Panc1 (cell line): Measurements from ENCODE around the gene TNNI3K. TPM values are rescaled to one million over a fixed set of nuclear protein-coding genes. Genes with fewer than 3 reads are reported as not detected.

ENCODE experiments used
- ATAC-seq: fragments of 200-7000 bp; cut with Tn5 transposase; 2 replicates; pipeline ENCODE4 v1.9.1; 2020; ENCODE audit warnings: mild to moderate bottlenecking, moderate library complexity
- BruUV-seq: library from RNA; stranded (reverse); fragments of 400-500 nt; replicated peaks from 2 replicates; lab custom pipeline; 2021; lab: Mats Ljungman, UMichigan
- CTCF ChIA-PET: fragments of 300-600 bp; sonication (Branson Sonifier 250); formaldehyde crosslinking; loops from one replicate; lab custom pipeline; 2022; ENCODE audit warnings: antibody characterized with exemption; lab: Charles Lee
- POLR2A ChIA-PET: fragments of 300-600 bp; sonication (Branson Sonifier 250); formaldehyde crosslinking; loops from one replicate; lab custom pipeline; 2022; ENCODE audit warnings: antibody characterized with exemption; lab: Charles Lee
- DNase-seq: peaks from one replicate; pipeline ENCODE4 v3.0.0-alpha.2; 2010; ENCODE audit warnings: low read depth, low spot score
- H3K27ac ChIP-seq: 2 replicates; pipeline ENCODE4 v1.5.1; 2011; ENCODE audit warnings: mild to moderate bottlenecking, low read length, inconsistent platforms
- H3K27me3 ChIP-seq: fragments of 200-500 bp; sonication (Bioruptor generic); 2 replicates; pipeline ENCODE4 v1.6.0; 2014; ENCODE audit warnings: low read length, inconsistent platforms; ENCODE audit not compliant: control insufficient read depth, insufficient read depth
- H3K36me3 ChIP-seq: fragments of 200-500 bp; sonication (Bioruptor generic); 2 replicates; pipeline ENCODE4 v1.5.1; 2014; ENCODE audit warnings: inconsistent platforms, mild to moderate bottlenecking, low read length, moderate library complexity; ENCODE audit not compliant: control insufficient read depth, insufficient read depth
- H3K4me1 ChIP-seq: 2 replicates; pipeline ENCODE4 v1.5.1; 2011; ENCODE audit warnings: inconsistent platforms, mild to moderate bottlenecking, low read length, moderate library complexity; ENCODE audit not compliant: control insufficient read depth, insufficient read depth
- H3K4me3 ChIP-seq, 2 experiments: 2 replicates each; pipeline ENCODE4 v1.5.1; 2011 to 2012; ENCODE audit warnings: low read depth in 2 of 2, low read length in 2 of 2, mild to moderate bottlenecking in 2 of 2, inconsistent platforms in 1 of 2, moderate library complexity in 1 of 2
- H3K9me3 ChIP-seq: fragments of 200-500 bp; sonication (Bioruptor generic); 2 replicates; pipeline ENCODE4 v1.5.1; 2014; ENCODE audit warnings: low read depth, mild to moderate bottlenecking, inconsistent platforms, low read length, moderate library complexity; ENCODE audit not compliant: control insufficient read depth, insufficient read depth
- CTCF ChIP-seq: fragments of 450-650 bp; IDR thresholded peaks from 2 replicates; pipeline ENCODE4 v1.5.1; 2017; ENCODE audit warnings: mild to moderate bottlenecking
- POLR2AphosphoS5 ChIP-seq: IDR thresholded peaks from 2 replicates; pipeline ENCODE4 v1.6.1; 2012; ENCODE audit warnings: mild to moderate bottlenecking, low read depth, low read length, moderate library complexity
- SIN3A ChIP-seq: IDR thresholded peaks from 2 replicates; pipeline ENCODE4 v1.6.1; 2012; ENCODE audit warnings: low read depth, mild to moderate bottlenecking, low read length, moderate library complexity, borderline replicate concordance; ENCODE audit not compliant: insufficient read depth
- TCF7L2 ChIP-seq: IDR thresholded peaks from 2 replicates; pipeline ENCODE4 v1.6.1; 2011; ENCODE audit warnings: mild to moderate bottlenecking, low read depth, low read length, inconsistent platforms
- in situ Hi-C: cut with HindIII; loops from 2 replicates; pipeline ENCODE4 v1.10.0; 2016; ENCODE audit warnings: low sequenced_read_pairs, low pct_unique_long_range_greater_than_20kb
- intact Hi-C: fragments of 100-400 bp; cut with micrococcal nuclease; formaldehyde crosslinking; loops from one replicate; pipeline ENCODE4 v1.10.0; 2022; ENCODE audit not compliant: unreplicated experiment
- total RNA-seq: library from RNA; stranded (reverse); gene quantifications from one replicate; pipeline ENCODE4 v1.2.1, GENCODE V29; 2021; ENCODE audit not compliant: unreplicated experiment
- TF ChIP-seq, protein P1 (sequence below), 2 experiments: IDR thresholded peaks; 2 replicates each; pipeline ENCODE4 v1.6.1; 2011 to 2012; ENCODE audit warnings: low read depth in 2 of 2, control low read depth in 1 of 2, low read length in 1 of 2, mild to moderate bottlenecking in 1 of 2, moderate library complexity in 1 of 2; ENCODE audit not compliant: insufficient read depth in 1 of 2

TNNI3K gene
- total RNA-seq, 1 experiment from 2014 or later, result not detected

DNA sequence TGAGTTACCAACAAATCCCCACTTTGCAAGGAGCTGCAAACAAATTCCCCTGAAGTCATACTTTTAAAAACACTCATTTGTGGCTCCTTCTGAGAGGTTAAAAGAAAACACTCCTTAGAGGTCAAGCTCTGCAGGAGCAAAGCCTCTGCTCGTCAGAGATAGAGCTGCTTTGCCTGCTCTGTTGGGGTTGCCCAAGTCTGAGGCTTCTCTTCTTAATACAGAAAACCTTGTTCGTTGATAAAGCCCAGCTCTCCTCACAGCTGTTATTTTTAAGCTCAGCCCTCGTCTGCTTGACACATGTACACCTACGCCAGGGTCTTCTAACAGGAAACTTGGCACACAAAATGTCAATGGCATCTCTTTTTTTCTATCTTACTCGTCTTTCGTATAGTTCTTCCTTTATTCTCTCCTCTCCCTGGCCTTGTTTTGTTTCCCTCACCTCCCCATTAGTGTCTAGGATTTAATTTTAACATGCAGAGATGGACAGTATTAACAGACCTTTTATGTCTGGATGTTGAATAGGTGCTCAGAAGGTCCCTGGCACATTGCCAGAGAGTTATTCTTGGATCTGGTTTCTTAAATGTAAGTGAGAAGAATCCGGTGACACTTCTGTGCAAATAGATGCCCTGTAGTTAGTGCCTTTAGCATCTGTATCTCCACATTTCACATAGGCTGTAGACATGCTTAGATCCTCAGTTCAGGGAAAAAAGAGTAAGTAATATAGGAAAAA is 191.2 kb downstream of the TNNI3K start:
- H3K9me3 ChIP-seq, result no peaks in the 10 kb centered on the region
- ATAC-seq (no peak), DNase-seq (no peak)
- no peaks in the 10 kb centered on the region for H3K4me1 ChIP-seq
- H3K27ac ChIP-seq, result no peak overlapping the region
- H3K36me3 ChIP-seq, result no peaks in the 10 kb centered on the region
- intact Hi-C loops (no loop called here), in situ Hi-C loops (no loop called here)
- TF ChIP-seq, protein P1, sequence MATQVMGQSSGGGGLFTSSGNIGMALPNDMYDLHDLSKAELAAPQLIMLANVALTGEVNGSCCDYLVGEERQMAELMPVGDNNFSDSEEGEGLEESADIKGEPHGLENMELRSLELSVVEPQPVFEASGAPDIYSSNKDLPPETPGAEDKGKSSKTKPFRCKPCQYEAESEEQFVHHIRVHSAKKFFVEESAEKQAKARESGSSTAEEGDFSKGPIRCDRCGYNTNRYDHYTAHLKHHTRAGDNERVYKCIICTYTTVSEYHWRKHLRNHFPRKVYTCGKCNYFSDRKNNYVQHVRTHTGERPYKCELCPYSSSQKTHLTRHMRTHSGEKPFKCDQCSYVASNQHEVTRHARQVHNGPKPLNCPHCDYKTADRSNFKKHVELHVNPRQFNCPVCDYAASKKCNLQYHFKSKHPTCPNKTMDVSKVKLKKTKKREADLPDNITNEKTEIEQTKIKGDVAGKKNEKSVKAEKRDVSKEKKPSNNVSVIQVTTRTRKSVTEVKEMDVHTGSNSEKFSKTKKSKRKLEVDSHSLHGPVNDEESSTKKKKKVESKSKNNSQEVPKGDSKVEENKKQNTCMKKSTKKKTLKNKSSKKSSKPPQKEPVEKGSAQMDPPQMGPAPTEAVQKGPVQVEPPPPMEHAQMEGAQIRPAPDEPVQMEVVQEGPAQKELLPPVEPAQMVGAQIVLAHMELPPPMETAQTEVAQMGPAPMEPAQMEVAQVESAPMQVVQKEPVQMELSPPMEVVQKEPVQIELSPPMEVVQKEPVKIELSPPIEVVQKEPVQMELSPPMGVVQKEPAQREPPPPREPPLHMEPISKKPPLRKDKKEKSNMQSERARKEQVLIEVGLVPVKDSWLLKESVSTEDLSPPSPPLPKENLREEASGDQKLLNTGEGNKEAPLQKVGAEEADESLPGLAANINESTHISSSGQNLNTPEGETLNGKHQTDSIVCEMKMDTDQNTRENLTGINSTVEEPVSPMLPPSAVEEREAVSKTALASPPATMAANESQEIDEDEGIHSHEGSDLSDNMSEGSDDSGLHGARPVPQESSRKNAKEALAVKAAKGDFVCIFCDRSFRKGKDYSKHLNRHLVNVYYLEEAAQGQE (IDR thresholded peaks at IDR 0.05; ENCODE audit: insufficient read depth in 1 of 2, low read depth in 2 of 2, low read length in 1 of 2), result no peak
- no peak for TF ChIP-seq TCF7L2
- TF ChIP-seq POLR2AphosphoS5, result no peak
- no peak for TF ChIP-seq CTCF
- no peak for TF ChIP-seq SIN3A
- H3K4me3 ChIP-seq, result no peak overlapping the region
- no TSS peak for BruUV-seq
- CTCF ChIA-PET, result no interaction called here
- POLR2A ChIA-PET, result no interaction called here
- no peaks in the 10 kb centered on the region for H3K27me3 ChIP-seq

- intact Hi-C loops, result no loop called here
These were observed 192.5 kb downstream of the TNNI3K start for GRCh38 chr1:74427681-74428080.

More at GRCh38 chr1:74427681-74428080, 192.5 kb downstream of the TNNI3K start:
- Histone ChIP-seq H3K9me3 (no peaks in the 10 kb centered on the region), H3K4me3 (no peak overlapping the region), H3K27ac (no peak overlapping the region), H3K27me3 (no peaks in the 10 kb centered on the region), H3K36me3 (no peaks in the 10 kb centered on the region), H3K4me1 (no peaks in the 10 kb centered on the region)
- ChIA-PET CTCF (no interaction called here), POLR2A (no interaction called here)
- ATAC-seq, result no peak
- TF ChIP-seq TCF7L2, result no peak
- TF ChIP-seq, protein P1 (IDR thresholded peaks at IDR 0.05; ENCODE audit: insufficient read depth in 1 of 2, low read depth in 2 of 2, low read length in 1 of 2), result no peak
- TF ChIP-seq CTCF, result no peak
- no peak for TF ChIP-seq POLR2AphosphoS5
- TF ChIP-seq SIN3A, result no peak
- in situ Hi-C loops, result no loop called here
- DNase-seq, result no peak
- no TSS peak for BruUV-seq
